DND-41 (cell line): Measurements from ENCODE around the gene AHNAK2.

Experiments used
- ATAC-seq: fragments of 200-7000 bp; cut with Tn5 transposase; 3 replicates; pipeline ENCODE4 v1.9.1; 2021; ENCODE audit warnings: low read depth; ENCODE audit not compliant: insufficient read depth
- DNase-seq: peaks from one replicate; pipeline ENCODE4 v3.0.0-alpha.2; 2020
- H2AFZ ChIP-seq: 2 replicates; pipeline ENCODE4 v1.6.0; 2012; ENCODE audit warnings: low read depth, low read length
- H3K27ac ChIP-seq: 2 replicates; pipeline ENCODE4 v1.5.1; 2012; ENCODE audit warnings: low read length, inconsistent platforms
- H3K27me3 ChIP-seq: fragments of 200-600 bp; sonication (generic); 2 replicates; pipeline ENCODE4 v1.6.0; 2012; ENCODE audit warnings: low read length, mild to moderate bottlenecking, inconsistent platforms; ENCODE audit not compliant: insufficient read depth, poor library complexity
- H3K36me3 ChIP-seq: 2 replicates; pipeline ENCODE4 v1.5.1; 2012; ENCODE audit warnings: low read length, inconsistent platforms; ENCODE audit not compliant: insufficient read depth
- H3K4me1 ChIP-seq: 2 replicates; pipeline ENCODE4 v1.5.1; 2012; ENCODE audit warnings: mild to moderate bottlenecking, low read length; ENCODE audit not compliant: insufficient read depth
- H3K4me2 ChIP-seq: 2 replicates; pipeline ENCODE4 v1.6.0; 2012; ENCODE audit warnings: mild to moderate bottlenecking, moderate library complexity, low read length, inconsistent platforms; ENCODE audit not compliant: insufficient read depth
- H3K4me3 ChIP-seq, 2 experiments: fragments of 200-600 bp in 1 of 2; shearing (Covaris generic) in 1 of 2; 2 replicates each; pipeline ENCODE4 v1.5.1; 2012 to 2016; ENCODE audit warnings: inconsistent platforms in 2 of 2, low read length in 2 of 2, mild to moderate bottlenecking in 2 of 2, low read depth in 1 of 2, moderate library complexity in 1 of 2
- H3K79me2 ChIP-seq: 2 replicates; pipeline ENCODE4 v1.6.0; 2012; ENCODE audit warnings: low read length, inconsistent platforms; ENCODE audit not compliant: insufficient read depth
- H3K9ac ChIP-seq: 2 replicates; pipeline ENCODE4 v1.6.0; 2012; ENCODE audit warnings: low read depth, mild to moderate bottlenecking, inconsistent platforms, low read length, moderate library complexity
- H3K9me3 ChIP-seq: 2 replicates; pipeline ENCODE4 v1.5.1; 2012; ENCODE audit warnings: low read length, moderate library complexity, mild to moderate bottlenecking, inconsistent platforms; ENCODE audit not compliant: insufficient read depth, severe bottlenecking
- H4K20me1 ChIP-seq: 2 replicates; pipeline ENCODE4 v1.6.0; 2012; ENCODE audit warnings: low read length; ENCODE audit not compliant: insufficient read depth
- CTCF ChIP-seq: IDR thresholded peaks from 2 replicates; pipeline ENCODE4 v1.5.1; 2012; ENCODE audit warnings: borderline replicate concordance, low read length, moderate library complexity, mild to moderate bottlenecking; ENCODE audit not compliant: poor library complexity, severe bottlenecking; ENCODE audit errors: extremely low read depth
- EZH2 ChIP-seq: IDR thresholded peaks from 3 replicates; pipeline ENCODE4 v1.6.1; 2012; ENCODE audit warnings: borderline replicate concordance, low read depth, mild to moderate bottlenecking, moderate library complexity, low read length, inconsistent platforms; ENCODE audit not compliant: severe bottlenecking

The AHNAK2 gene

GRCh38 chr14:105011312-105011990 lies 33.3 kb upstream of the AHNAK2 start:
- Histone ChIP-seq H3K9me3 (no peaks in the 10 kb centered on the region), H3K4me1 (peaks cover 12% of the 10 kb centered on the region), H3K4me2 (no peak overlapping the region), H3K27me3 (no peaks in the 10 kb centered on the region), H4K20me1 (peaks cover 95% of the 10 kb centered on the region), H3K79me2 (peaks cover 95% of the 10 kb centered on the region), H2AFZ (no peak overlapping the region), H3K4me3 (no peak overlapping the region), H3K27ac (no peak overlapping the region), H3K36me3 (peaks cover 91% of the 10 kb centered on the region), H3K9ac (no peak overlapping the region)
- ATAC-seq: no peak
- no peak for DNase-seq
- no peak for TF ChIP-seq CTCF
- TF ChIP-seq EZH2: no peak

DNA sequence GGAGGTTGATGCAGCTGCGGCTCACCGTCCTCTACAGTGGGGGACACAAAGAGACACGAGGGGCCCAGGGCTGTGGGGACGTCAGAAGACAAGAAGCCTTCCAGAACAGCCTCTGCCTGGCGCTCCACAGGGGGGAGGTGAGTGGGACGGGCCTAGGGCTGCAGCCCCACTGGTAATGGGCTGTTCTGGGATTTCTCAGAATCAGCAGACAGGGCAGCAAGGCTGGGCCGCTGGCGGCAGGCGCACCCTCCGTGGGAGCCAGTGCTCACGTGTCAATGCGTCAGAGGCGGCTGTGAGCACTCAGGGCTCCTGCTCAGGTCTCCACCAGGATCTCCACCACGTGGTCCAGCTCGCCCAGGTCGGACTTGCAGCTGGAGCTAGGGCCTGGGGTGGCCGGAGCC lies 32.7 kb upstream of the AHNAK2 start:
- H4K20me1 ChIP-seq: peaks cover 95% of the 10 kb centered on the region
- no peak overlapping the region for H3K9ac ChIP-seq
- H3K4me3 ChIP-seq: no peak overlapping the region
- H3K27ac ChIP-seq: no peak overlapping the region
- H2AFZ ChIP-seq: no peak overlapping the region
- H3K27me3 ChIP-seq: no peaks in the 10 kb centered on the region
- H3K4me1 ChIP-seq: peaks cover 6% of the 10 kb centered on the region
- DNase-seq (no peak), ATAC-seq (no peak)
- H3K36me3 ChIP-seq: peaks cover 91% of the 10 kb centered on the region
- TF ChIP-seq CTCF (no peak), EZH2 (no peak)
- H3K9me3 ChIP-seq: no peaks in the 10 kb centered on the region
- H3K4me2 ChIP-seq: no peak overlapping the region
- H3K79me2 ChIP-seq: peaks cover 90% of the 10 kb centered on the region

DNA sequence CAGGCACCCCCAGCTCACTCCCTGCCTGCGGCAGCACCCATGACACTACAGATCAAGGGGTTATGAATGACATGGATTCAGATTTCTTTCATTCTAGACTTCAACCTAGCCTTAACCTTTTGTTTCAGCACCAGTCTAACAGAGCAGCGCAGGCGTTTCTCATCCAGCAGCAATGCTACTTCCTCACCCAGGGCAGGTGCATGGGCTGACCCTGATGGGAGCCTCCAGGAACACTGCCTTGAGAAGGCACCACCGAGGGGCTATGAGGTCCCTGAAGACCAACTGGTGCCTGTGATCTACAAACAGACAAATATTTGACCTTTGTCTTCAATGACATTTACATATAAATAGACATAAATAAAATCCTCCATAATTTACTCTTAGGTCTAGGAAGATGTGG lies 31.9 kb upstream of the AHNAK2 start:
- Histone ChIP-seq H3K27ac (no peak overlapping the region), H3K4me2 (no peak overlapping the region), H2AFZ (no peak overlapping the region), H3K79me2 (peaks cover 82% of the 10 kb centered on the region), H3K36me3 (peaks cover 87% of the 10 kb centered on the region), H3K4me1 (peaks cover 1% of the 10 kb centered on the region; the same call in 1 of the 2 replicates), H3K9me3 (no peaks in the 10 kb centered on the region), H3K27me3 (no peaks in the 10 kb centered on the region), H3K9ac (no peak overlapping the region), H4K20me1 (peaks cover 95% of the 10 kb centered on the region), H3K4me3 (no peak overlapping the region)
- no peak for DNase-seq
- no peak for TF ChIP-seq CTCF
- TF ChIP-seq EZH2: no peak
- ATAC-seq: no peak
